ENCODE results near the gene CYTH4.

Gene CYTH4

DNA sequence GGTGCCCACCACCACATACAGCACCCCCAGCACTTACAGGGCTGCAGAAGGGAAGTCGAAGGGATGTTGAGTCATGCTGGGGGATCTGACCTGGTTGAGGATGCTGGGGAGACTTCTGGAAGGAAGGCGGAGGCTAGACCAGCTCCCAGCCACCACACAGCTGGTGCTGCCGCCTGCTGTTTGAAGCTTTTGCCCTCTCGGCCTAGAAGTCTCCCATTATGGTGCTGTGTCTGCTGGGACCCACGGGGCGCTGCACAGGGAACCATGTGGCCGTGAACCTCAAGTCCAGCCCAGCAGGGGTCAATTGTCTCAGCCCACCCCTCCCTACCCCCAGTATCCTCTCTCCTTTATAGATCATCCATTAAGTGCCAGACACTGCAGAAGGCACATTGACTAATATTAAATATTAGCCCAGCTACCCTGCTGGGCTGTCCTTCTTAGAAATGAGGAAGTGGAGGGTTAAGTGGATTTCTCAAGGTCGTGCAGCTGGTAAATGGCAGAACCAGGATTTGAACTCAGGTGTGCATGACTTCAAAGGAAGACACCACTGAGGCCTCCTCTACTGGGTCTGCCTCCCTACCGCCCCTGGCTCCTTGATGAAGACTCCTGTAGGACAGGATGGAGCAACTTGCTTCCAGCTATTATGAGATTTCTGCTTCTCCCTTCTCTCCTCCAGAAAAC, 49.7 kb downstream of the CYTH4 start:
- no peak for DNase-seq

DNA sequence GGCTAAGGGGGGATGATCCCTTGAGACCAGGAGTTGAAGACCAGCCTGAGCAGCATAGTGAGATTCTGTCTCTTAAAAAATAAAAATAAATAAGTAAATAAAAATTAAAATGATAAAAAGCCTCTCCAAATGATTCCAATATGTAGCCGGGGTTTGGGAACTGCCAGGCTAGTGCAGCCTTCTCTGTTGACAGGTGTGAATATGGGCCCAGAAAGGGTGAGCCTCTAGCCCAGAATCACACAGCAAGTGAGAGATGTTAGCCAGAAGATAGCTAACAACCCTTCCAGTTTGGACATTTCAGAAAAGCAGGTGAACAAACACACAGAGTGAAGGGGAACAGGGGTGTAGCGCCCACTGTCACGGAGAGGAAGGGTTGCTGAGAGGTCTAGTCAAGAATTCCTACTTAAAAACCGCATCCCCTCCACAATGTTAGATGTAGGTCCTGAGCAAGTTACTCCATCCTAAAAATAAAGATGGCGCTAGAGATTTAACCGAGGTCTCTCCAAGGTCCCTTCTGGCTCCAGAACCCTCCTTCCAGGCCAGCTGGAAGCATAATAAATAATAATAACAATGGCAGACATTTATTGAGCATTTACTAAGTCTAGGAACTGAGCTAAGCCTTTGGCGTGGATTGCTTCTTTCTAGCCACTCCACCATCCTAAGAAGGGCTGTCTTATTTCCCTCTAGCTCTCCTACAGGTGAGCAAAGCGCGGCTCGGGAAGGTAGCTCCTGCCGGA, 51.6 kb downstream of the CYTH4 start:
- DNase-seq, result no peak

DNA sequence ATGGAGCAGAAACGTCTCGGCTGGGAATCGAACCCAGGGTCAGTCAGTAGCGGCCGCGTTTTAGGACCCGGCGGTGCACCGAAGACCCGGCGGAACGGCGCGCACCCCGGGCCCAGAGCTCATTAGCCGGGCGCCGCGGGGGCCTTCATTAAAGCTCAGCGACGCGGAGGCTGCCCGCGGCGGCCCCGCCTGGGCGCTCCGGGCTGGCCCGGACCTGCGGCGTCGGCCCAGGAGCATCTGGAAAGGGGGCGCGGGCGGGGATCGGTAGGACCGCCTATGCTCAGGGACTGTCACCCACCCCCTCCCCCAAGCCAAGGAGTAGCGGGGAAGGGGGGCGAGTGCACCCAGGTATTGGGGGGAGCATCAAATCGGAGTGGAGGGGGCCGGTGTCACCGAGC, 52.2 kb downstream of the CYTH4 start:
- DNase-seq, result no peak

DNA sequence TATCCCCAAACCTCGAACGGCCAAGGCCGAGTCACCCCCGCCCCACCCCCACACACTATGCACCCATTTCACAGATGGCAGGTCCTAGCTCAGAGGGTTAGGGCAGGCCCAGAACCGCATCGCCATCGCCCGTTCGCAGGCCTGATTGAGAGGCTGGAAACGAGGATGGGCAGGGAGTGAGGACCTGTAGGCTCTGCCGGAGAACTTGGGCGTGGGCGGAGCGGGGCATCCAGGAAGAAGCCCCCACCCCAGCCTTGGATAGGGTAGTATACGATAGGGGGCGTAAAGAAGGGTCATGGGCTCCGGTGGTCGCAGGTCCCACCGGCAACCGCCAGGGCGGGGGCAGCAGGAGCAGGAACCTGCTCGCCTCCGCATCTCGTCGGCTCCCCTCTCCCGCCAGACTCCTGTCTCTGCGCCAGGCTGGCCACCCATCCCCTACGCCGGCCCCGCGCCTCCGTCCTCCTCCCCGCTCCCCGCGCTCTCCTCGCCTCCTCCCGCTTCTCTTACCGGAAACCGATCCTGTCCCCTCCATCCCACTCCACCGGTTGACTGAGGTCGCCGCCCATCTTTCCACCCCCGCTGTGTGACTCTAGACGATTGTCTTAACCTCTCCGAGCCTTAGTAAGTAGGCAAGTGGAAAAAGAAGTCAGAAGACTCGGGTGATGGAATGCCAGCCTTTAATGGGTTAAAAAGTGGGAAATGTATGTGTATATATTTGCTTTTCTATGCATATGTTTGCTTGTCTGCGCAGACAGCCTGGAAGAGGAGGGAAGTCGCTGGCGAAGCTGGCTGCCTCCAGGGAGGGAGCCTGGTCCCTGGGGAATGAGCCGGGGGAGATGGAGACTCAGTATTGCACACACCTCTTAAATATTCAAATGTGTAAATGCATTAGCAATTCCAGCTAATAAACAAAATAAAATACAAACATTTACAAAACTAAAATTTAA, 52.8 kb downstream of the CYTH4 start:
- no peak for DNase-seq

DNA sequence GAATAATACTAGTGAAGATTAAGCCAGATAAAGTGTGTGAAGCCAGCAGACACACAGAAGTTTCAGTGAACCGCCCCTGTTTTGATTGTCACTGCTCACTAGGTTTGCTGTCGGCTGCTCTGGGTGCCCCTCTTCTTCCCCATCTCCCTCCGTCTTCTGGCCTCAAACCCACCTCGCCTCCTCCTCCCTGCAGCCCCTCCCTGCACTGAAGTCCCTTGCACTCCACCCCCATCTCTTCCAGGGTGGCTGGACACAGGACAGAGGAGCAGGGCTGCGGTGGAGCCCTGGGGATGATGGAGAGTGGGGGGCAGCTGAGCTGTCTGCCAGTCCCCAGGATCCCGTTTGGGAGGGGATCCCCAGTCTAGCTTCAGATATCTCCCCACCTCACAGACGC, 53.5 kb downstream of the CYTH4 start:
- no peak for DNase-seq

DNA sequence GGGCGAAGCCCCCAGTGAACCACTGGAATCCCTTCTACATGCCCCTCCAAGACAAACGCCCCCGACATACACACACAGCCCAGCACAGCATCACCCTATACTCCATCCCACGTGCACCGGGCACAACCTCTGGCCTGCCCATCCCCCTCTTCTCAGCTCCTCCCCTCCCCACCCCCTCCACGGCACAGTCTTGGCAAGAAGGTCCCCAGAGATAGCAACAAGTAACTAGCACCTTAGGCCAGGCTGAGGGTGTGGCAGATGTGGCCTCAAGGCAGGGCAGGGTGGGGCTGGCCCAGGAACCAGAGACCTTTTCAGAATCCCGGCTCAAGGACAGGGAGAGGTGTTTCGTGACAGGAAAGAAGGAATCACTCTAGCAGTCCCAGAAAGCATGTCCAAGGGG, 54.3 kb downstream of the CYTH4 start:
- no peak for DNase-seq

DNA sequence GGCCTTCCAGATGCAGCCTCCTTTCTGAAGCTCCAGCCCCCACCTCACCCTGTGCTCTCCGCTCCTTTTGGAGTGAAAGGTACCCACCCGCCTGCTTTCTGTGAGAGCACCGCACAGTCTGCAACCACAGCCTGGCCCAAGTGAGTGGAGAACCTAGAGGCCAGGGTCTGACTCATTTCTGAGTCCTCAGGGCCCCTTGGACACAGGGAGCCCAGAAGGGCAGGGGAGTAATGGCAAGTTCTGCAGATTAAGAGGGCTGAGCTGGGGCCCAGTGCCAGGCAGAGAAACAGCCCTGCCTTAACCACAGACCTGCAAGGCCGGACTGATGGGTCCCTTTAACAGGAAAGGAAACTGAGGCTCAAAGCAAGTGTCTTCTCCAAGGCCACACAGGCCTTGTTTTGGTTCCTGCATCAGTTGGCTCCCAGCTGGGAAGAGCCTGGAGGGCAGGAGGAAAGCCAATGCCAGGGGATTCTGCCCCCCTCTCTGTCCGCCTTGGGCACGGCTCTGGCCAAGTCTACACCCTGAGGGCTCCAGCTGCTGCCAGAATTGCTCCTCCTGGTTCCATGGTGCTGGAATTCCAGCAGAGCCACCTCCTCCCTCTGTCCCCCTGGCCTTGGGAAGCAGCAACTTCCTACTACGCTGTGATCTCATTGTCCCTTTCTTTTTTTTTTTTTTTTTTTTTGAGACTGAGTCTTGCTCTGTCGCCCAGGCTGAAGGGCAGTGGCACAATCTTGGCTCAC, 55.1 kb downstream of the CYTH4 start:
- DNase-seq, result no peak

DNA sequence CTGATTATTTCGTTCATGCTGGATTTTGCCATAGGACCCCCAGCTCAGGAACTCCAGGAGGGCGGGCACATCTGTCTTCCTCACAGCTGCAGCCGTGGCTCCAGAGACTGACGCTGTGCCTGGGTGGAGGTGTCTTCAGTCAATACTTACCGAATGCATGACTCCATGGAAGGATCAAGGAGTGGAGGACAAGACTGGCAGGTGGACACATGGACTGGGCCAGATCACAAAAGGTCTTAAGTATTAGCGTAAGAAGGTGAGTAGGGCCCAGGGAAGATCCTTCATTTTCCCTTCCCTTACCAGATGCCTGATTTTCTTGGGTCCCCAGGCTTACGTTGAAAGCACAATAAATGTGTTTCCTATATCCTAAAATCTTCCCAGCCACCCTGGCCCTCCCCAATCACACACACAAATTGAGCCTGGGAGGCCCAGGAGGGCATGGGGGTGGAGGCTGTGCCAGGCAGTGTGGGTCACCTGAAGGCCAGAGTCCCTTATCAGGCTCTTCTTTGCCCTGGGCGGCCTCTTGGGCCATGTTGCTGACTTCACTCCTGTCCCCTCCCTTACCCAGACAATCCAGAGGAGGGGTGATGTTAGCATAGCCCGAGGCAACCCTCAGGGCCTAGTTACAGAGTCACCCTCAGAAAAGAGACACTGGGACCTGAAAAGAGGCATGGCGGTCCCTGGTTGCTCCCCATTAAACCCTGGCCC, 56.4 kb downstream of the CYTH4 start:
- no peak for DNase-seq

DNA sequence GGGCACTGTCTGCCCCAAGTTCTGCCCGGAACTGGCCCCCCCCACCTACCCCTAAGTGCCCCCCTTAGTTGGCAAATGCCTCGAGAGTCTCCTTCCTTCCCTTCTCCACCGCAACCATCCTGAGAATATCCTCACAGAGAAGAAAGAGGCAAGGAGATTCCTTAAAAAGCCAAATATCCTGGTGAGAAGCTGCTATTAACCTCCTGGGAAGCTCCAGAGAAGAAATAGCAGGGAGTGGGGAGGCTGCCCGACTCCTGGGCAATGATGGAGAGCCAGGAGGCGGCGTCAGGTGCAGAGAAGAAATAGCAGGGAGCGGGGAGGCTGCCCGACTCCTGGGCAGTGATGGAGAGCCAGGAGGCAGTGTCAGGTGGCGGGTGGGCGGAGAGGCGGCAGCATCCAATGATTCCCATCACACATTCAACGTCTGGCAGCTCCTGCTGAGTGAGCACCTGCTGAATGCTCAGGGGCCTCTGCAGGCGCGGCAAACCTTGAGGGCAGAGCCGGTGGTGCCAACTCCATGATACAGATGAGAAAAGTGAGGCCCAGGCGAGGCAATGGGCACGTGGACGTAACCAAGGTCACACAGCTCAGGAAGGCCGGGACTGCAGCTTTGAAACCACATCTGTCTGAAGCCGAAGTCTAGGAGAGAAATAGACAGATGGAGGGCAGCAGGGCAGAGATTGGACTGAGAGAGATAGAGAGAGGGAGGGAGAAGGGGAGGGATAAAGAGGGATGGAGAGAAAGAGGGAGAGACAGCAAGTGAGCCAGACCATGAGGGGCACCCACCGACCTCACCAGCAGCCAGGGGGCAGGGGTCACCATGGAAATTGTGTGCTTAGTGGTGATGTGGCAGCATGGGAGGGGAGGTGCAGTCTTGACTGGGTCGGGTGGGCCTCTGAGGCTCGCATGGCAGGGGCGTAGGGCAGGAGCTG, 58.3 kb downstream of the CYTH4 start:
- no peak for DNase-seq

DNA sequence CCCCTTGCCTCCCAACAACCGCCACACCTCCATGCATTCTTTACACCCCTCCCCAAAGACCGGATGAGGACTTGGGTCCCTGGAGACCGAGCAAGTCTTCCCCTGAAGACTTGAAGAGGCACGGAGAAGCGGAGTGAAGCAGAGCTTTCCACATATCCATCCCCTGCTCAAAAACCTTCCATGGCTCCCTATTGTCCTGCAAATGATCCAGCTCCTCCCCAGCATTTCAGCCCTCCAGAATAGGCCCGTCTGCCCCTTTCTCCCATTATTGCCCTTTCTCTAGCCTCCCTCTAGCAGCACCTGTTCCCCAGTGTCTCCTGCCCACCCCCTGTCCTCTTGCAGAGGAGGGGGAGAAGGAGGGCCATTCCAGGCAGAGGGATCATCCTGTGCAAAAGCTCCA, 59.8 kb downstream of the CYTH4 start:
- no peak for DNase-seq

DNA sequence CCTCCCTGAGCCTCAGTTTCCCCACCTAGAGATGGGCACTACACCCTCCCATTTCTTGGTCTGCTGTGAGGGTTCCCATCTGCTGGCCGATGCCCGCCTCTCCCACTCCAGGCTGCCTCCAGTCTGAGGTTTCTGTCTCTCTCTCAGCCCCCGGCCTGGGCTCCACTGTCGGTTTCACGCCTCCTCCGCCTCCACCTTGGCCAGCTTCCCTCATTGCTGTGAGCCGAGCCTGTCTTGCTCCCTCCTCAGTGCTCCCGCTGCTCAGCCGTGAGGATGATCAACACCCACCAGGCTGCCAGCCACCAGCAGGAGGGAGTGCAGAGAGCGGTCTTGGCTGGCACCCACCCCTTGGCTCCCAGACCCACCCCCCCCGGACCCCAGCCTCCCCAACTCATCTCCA, 61.0 kb downstream of the CYTH4 start:
- no peak for DNase-seq

DNA sequence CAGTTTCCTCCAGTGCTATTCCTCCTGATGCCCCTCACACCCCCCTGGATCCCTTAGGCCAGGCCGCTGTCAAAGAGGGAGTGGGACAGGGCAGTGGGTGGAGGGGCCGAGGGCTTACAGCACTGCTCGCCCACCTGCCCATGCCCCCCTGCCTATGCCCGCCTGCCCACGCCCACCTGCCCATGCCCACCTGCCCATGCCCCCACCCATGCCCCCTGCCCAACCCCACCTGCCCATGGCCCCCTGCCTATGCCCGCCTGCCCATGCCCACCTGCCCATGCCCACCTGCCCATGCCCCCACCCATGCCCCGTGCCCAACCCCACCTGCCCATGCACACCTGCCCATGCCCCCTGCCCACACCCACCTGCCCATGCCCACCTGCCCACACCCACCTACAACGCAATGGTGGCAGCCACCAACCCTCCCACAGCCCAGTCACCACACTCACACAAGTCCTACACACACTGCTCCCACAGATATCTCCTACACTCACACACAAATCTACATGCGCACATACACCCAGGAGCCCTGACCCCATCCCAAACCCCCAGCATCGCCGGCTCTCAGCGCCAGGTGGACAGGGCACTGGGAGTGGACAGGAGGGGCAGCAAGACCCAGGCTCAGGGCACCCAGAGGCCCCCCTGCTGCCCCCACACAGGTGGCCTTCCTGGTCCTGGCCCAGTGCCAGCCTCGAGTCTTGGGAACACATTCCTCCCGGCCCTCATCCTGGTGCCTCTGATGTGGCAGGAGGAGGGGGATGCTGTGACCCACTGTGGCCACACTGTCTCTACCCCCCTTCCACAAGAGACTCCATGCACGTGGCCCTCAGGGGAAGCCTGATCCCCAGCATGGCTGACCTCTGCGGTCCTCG, 61.8 kb downstream of the CYTH4 start:
- no peak for DNase-seq

DNA sequence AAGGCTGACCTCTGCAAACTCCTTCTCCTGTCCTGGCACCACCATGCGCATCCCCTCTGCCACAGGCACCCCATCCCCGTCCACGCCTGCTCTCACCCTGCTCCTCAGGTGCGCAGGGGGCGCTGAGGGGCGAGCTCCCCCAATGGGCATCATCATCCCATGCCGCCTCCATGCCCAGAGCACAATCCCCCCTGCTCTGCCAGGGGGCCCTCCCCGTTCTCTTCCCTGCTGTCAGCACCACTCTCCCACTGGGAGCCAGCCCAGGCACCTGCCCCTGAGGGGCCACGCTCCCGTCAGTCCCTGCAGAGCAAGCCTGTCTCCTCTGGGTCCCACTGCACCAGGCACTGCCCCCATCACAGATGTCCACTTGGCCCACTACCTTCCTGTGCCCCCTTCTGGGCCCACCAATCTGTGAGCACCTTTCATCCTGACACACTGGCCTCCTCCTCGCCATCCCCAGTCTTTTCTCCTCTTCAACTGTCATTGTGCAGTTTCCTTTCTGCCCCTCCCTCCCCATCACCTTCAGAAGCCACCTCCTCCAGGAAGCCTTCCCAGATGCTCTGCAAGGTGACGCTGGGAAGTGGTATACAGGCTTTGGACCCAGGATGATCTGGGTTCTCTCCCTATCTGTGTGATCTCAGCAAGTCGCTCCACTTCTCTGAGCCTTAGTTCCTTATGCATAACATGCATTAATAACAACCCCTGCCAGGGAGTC, 62.6 kb downstream of the CYTH4 start:
- no peak for DNase-seq

DNA sequence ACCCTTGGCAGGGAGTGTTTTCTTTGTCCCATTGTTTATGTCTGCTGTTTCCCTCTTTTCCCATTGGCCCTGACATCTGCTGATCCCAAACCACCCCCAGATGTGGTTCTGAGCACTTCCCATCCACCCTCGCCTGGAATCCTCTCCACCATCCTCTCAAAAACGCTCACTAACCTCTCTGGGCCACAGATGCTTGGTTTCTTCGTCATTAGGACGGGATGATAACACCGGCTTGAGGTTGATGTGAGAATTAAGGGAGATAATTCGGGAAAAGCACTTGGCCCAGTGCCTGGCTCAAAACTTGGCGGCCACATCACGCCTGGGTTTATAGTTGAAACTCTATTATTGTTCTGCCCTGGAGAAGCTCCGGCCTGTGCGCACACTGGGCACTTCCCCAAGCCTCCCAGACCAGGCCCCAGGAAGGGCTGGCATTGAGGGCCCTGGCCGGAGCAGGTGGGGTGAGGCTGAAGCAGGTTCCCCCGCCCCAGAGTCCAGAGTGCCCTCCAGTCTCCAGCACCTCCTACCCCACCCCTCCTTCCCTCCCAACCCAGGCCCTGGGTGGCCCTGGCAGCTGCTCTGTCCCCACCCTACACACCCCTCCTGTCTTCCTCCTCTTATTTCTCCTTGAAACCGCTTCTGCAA, 63.7 kb downstream of the CYTH4 start:
- DNase-seq, result no peak

DNA sequence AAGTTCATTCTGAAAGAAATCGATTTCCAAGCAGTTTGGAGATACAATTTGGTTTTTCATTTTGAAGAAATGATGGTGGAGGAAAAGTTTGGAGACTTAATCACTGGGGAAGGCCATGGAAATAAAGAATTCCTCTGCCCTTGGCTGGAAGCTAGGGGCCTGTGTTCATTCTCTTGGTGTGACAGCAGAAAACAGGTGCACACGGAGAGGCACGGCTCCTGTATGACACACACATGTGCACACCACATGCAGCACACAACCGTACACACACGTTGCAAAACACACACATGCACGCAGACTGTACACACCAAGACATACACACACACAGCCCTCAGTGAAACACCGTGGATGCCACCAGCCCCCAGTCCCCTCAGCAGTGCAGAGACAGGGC, 64.2 kb downstream of the CYTH4 start:
- no peak for DNase-seq

DNA sequence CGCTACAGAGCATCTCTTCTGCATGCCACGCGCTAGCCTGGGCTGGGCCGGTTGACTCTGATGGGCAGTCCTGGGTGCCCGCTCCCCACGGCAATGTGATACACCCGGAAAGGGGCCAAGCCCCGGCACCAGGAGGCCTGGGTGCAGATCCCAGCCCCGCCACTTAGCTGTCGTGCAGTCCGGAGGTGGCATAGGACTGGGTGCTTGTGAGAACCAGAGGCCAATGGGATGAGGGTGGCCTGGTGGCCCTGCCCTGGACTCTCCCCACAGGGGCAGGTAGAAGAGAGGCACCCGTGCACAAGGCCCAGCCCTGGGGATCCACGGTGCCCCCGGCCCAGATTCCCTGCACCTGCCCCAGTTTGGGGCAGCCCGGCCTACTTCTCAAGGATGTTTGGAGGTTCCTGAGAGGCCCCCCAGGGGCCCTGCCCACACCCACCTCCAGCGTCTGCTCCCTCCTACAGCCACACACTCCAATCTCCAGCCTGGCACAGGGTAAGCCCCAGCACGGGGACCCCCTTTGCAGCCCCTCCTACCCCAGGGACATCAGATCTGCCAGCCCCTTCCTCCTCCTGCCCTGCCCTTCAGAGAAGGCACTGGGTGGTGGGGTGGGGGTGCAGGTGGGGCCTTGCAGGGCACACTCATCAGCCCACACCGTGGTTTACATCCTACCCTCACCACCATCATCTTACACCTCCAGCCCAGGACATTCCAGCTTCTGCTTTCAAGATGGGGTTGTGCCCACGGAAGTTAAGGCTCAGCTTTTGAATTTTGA, 66.9 kb downstream of the CYTH4 start:
- no peak for DNase-seq

DNA sequence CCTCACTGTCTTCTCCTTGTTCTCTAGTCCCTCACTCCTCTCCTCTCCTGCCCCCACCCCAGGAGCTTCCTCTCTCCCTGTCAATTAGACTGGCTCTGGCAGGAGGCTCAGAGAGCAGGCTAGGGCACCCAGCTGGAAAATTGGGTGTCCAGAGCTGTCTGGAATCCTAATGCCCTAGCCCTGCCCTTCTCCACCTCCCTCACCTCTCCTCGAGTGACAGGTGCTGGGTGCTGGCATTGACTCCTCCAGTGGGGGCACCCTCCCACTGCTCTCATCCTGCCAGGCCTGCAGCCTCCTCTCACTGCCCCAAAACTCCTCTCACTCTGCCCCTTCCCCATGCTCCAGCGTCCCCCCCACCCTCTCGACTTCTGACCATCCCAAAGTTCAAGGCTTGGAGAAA, 68.9 kb downstream of the CYTH4 start:
- DNase-seq, result no peak

DNA sequence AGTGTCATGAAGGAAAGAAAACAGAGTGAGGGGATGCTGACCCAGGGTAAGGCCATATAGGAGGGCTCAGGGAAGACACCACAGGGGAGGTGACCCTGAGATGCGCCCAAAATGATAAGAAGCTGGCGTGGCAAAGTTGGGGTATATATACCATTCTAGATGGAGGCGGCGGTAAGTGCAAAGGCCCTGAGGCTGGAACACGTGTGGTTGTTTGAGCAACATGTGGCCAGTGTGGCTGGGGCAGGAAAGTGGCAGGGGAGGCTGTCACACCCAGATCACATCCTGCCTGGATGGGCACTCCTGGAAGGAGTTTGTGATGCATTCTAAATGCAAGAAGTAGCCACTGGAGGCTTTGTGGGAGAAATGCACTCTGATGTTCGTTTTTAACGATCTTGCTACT, 70.2 kb downstream of the CYTH4 start:
- DNase-seq, result no peak

Data from activated naive CD4-positive, alpha-beta T cell (primary cell).